ENCODE results near the gene DACH1.
A peak's percentile ranks its signal among the peaks of the same experiment; 100 is the strongest.

DACH1 gene

GRCh38 chr13:71469626-71470025 is 397.4 kb downstream of the DACH1 start:
- no peak for DNase-seq

GRCh38 chr13:71464686-71465085 is 402.3 kb downstream of the DACH1 start:
- peak; percentile 23 for DNase-seq

- DNase-seq, result no peak
Observed at GRCh38 chr13:71461892-71462291, 405.1 kb downstream of the DACH1 start.

GRCh38 chr13:71460211-71460610 is 406.8 kb downstream of the DACH1 start:
- no peak for DNase-seq

GRCh38 chr13:71459708-71460107 is 407.3 kb downstream of the DACH1 start:
- DNase-seq, result no peak

- DNase-seq, result no peak
Observed at GRCh38 chr13:71457645-71458044, 409.4 kb downstream of the DACH1 start.

GRCh38 chr13:71456136-71456535 is 410.9 kb downstream of the DACH1 start:
- no peak for DNase-seq

- no peak for DNase-seq
Observed at GRCh38 chr13:71454509-71454908, 412.5 kb downstream of the DACH1 start.

- DNase-seq, result no peak
Observed at GRCh38 chr13:71448080-71448630, 418.8 kb downstream of the DACH1 start.

- DNase-seq, result no peak
Observed at GRCh38 chr13:71437704-71438103, 429.3 kb downstream of the DACH1 start.

- DNase-seq, result no peak
Observed at GRCh38 chr13:71430681-71431080, 436.3 kb downstream of the DACH1 start.

GRCh38 chr13:71417205-71417604 is 449.8 kb downstream of the DACH1 start:
- DNase-seq, result no peak

- DNase-seq, result no peak
Observed at GRCh38 chr13:71412231-71412630, 454.8 kb downstream of the DACH1 start.

- no peak for DNase-seq
Observed at GRCh38 chr13:71408416-71408815, 458.6 kb downstream of the DACH1 start.

- no peak for DNase-seq
Observed at GRCh38 chr13:71399631-71400215, 467.3 kb downstream of the DACH1 start.

- DNase-seq, result no peak
Observed at GRCh38 chr13:71396149-71396548, 470.9 kb downstream of the DACH1 start.

GRCh38 chr13:71395053-71395452 is 472.0 kb downstream of the DACH1 start:
- no peak for DNase-seq

GRCh38 chr13:71394176-71394575 is 472.8 kb downstream of the DACH1 start:
- no peak for DNase-seq

All from NCI-H446 treated with DMSO at 0.1 percent for 48 hours (cell line).